ENCODE data around the gene HMX2.
"Not testable (repeated sequence)": the region's sequence is repeated elsewhere in the genome, so short reads cannot be mapped to it uniquely, and the experiment has no call there.

The HMX2 gene

DNA sequence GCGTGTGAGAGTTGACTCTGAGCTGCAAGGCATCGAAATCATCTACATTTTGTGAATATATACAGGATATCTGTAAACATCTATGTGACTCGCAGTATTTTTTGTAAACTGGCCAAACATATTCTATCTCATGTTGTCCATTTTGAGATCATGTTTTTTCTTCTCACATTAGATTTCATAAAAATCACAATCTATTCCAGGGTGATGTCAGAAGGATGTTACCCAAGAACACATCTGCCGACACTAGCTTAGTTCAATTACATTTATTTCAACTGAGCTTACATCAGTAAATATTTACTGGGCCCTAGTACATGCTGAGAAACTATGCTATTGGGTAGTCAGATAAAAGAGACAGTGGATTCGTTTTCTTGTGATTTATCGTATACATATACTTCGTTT, 3.8 kb downstream of the HMX2 start:
- DNase-seq (ENCODE audit: low spot score): no peak

DNA sequence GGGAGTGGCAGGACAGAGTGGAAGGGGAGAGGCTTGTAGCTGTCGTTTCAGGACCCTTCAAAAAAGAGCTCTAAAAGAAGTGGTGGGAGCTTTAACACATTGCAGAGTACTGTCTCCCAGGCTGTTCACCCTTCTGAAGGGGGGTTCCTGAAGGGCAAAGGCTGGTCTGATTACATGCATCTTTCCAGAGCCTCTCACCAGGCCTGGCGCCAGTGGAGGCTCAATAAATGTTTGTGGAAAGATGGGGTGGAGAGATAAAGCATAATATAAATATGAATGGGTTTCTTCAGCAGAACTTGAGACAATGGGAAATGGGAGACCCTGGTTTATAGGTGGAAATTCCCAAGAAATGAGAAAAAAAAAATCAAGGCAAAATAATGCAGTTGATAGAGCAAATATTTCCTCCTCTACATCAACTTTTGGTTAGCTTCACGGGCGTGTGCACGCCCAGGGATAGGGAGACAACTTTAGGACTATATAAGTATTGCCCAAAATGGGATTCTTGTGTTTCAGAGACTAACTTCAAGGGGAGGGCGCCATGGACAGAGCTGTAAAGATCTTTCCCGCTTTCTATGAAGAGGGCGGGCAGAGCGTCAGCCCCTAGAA, 5.7 kb downstream of the HMX2 start:
- DNase-seq (ENCODE audit: low spot score): no peak

DNA sequence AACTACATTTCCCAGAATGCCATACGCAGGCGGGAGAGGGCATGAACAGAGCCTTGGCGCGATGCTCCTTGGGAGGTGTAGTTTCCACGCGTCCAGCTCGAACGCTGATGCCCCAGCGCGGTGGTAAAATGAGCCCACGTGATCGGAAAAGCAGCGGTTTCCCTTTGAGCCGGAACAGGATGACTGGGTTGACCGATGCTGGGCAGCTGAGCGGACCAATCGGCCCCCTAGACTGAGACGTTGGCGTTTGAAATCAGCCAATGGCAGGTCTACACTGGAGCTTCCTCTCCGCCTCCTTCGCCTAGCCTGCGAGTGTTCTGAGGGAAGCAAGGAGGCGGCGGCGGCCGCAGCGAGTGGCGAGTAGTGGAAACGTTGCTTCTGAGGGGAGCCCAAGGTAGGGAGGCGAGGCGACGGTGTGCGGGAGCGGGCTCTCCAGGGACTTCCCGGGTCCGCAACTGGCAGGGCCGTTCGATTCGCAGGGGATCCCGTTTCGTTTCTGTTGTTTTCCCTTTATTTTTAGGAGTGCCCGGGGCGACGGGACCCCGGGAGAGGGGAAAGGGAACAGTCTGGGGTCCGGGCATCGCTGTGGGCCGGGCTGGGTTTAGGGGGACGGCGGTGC, 6.3 kb downstream of the HMX2 start, which contains the start of gene BUB3:
Gene BUB3 (plus strand): TSS at position 311 of the 619 bp plus-strand sequence. CDS start 516 bp downstream, outside the sequence.
- DNase-seq (ENCODE audit: low spot score): peak; percentile 98

DNA sequence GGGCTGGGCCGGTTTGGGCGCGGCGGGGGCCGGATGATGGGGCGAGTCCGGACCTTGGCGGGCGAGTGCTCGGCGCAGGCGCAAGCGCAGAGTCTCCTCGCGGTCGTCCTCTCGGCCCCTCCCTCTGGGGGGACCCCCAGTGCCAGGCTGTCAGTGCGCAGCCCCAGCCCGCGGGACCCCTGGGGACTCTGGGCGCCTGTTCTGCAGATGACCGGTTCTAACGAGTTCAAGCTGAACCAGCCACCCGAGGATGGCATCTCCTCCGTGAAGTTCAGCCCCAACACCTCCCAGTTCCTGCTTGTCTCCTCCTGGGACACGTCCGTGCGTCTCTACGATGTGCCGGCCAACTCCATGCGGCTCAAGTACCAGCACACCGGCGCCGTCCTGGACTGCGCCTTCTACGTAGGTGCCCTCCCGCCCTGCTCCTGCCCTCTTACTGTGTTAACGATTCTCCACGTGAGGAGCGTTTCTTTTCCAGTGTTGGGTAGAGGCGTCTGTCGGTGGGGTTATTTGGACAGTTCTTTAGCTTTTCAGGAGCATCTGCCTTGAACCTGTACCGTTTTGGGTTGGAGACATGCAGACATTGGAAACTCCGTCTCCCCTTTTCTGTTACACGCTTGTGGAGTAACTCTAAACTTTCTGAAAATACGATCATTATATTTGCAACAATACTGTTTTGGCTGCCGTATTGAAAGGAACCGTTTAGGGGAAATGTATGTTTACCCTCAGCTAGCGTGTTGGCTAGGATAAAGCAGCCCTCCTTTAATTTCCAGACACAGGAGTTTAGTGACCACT, 7.0 kb downstream of the HMX2 start:
- DNase-seq (ENCODE audit: low spot score): peak; percentile 63

DNA sequence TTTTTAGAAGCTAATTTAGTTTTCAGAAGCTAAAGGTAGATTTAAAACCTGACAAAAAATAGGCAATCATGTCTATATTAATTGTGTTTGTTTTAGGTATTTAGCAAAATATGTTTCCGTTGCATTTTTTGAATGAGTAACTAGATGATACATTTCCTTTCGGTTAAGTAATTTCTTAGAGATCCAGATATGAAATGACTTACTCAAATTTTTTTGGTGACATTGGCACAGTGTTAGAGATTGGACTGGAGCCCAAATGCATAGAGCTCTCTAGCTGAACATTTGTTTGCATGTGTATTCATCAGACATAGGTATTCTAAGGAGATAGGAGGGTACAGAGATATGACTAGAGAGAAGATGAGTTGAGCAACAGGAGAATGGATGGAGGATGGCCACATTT, 8.1 kb downstream of the HMX2 start:
- no peak for DNase-seq (ENCODE audit: low spot score)

- no peak for DNase-seq (ENCODE audit: low spot score)
Observed at GRCh38 chr10:123157210-123157609, 9.3 kb downstream of the HMX2 start.

DNA sequence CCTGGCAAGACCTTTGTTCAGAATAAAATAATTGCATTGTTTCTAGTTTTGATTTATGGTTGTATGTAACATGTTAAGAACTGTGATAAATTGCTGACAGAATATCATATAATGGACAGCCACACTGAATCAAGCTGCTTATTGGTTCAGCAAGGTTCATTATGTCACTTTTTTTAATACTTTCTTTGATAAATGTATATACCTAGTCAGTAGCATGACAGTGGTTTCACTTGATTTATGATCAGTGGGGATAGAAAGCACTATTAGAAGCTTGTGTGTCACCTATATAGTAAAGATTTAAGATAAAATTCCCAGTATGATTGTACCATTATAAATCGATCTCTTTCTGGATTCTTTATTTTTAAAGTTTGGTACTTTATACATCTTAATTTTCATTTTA, 10.7 kb downstream of the HMX2 start:
- DNase-seq (ENCODE audit: low spot score): no peak

DNA sequence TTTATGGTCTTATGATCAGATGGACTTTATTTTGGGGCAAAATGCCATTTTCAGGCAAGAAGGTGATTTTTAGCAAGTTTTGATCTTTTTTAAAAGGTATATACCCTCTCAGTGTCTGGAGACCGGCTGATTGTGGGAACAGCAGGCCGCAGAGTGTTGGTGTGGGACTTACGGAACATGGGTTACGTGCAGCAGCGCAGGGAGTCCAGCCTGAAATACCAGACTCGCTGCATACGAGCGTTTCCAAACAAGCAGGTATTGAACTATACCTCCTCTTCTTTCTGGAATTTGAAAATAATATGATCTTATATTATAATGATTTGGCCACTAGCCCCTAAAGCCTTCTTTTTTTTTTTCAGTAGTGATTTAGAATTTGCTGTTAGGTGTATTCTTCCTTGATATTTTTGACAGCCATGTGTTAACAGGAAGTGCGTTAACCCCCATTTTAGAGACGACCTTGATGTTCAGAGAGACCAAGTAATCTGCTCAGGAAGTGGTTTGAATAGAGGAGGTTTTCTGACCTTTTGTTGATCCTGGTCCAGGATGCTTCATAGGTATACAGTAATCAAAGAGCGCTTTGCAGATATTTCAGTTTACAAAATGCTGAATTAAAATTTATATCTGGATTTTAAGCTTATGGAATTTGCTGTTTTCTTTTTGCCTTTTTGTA, 12.5 kb downstream of the HMX2 start:
- no peak for DNase-seq (ENCODE audit: low spot score)

DNA sequence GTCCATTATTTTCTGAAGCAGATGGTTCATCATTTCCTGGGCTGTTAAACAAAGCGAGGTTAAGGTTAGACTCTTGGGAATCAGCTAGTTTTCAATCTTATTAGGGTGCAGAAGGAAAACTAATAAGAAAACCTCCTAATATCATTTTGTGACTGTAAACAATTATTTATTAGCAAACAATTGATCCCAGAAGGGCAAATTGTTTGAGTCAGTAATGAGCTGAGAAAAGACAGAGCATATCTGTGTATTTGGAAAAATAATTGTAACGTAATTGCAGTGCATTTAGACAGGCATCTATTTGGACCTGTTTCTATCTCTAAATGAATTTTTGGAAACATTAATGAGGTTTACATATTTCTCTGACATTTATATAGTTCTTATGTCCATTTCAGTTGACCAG, 16.4 kb downstream of the HMX2 start:
- no peak for DNase-seq (ENCODE audit: low spot score)

DNA sequence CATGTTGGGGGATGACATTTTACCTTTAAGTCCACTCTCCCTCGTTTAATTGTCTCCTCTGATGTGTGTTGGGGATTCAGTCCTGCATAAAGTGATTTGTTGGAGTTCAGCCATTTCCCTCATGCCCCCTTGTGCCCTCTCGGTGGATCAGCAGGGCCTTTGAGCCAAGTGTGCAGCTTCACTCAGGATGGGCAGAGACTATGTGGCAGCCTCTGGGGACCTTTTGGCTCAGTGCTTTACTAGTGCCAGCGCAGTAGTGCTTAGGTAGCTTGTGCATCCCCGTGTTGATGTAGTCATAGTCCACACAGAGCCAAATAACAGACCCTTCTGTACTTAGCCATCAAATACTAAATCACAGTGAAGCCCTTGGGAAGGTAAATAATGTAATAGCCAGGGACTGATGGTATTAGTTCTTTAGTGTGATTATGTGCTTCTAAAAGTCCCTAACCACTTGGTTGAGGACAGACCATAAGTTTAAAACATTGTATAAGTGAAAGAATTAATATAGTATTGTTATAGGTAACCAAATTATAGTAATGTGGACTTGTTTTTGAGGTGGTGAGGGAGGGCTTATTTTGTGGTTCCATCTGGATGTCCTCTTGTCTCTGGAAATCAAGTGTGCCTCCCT, 17.6 kb downstream of the HMX2 start:
- DNase-seq (ENCODE audit: low spot score): no peak

- DNase-seq (ENCODE audit: low spot score): no peak
Observed at GRCh38 chr10:123166618-123167017, 18.7 kb downstream of the HMX2 start.

GRCh38 chr10:123170961-123171360, 23.0 kb downstream of the HMX2 start:
- DNase-seq (ENCODE audit: low spot score): no peak

GRCh38 chr10:123171616-123172015, 23.7 kb downstream of the HMX2 start:
- not testable (repeated sequence) for DNase-seq (ENCODE audit: low spot score)

- no peak for DNase-seq (ENCODE audit: low spot score)
Observed at GRCh38 chr10:123175389-123176387, 27.8 kb downstream of the HMX2 start.

DNA sequence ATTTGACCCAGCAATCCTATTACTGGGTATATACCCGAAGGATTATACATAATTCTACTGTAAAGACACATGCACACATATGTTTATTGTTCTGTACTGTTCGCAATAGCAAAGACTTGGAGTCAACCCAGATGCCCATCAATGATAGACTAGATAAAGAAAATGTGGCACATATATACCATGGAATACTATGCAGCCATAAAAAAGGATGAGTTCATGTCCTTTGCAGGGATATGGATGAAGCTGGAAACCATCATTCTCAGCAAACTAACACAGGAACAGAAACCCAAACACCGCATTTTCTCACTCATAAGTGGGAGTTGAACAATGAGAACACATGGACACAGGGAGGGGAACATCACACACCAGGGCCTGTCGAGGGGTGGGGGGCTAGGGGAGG, 30.5 kb downstream of the HMX2 start:
- DNase-seq (ENCODE audit: low spot score): not testable (repeated sequence)

- no peak for DNase-seq (ENCODE audit: low spot score)
Observed at GRCh38 chr10:123180101-123181090, 32.5 kb downstream of the HMX2 start.

DNA sequence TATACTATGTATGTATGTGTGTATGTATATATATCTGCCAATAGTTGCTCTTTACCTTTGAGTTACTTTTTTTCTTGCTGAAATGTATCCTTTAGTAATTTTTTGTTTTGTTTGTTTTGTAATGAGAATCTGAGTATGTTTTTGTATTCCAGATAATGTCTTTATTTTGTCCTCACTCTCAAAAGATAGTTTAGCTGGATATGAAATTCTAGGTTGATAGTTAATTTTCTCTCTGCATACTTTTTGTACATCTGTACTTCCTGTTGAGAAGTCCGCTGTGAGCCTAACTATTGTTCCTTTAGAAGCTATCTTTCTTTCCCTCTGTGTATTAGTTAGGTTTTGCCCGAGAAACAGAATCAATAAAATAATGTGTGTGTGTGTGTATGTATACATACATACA, 35.8 kb downstream of the HMX2 start:
- no peak for DNase-seq (ENCODE audit: low spot score)

DNA sequence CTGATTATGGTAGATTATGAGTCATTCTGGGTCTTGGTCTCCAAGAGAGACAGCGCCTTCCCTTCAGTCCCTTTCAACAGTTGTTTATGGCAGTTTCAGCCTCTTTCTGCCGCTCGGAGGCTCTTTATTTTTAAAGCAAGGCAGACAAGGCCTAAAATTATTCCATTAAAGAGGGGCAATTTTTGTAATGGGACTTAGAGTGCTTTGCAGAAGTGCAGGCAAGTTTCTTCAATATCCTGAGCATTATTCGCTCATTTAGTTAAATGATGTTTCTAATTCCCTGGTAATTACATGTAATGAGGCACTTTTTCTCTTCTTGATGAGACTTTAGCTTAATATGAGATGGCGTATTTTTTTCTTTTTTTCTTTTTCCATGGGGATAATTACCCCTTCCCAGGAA, 39.8 kb downstream of the HMX2 start:
- no peak for DNase-seq (ENCODE audit: low spot score)

DNA sequence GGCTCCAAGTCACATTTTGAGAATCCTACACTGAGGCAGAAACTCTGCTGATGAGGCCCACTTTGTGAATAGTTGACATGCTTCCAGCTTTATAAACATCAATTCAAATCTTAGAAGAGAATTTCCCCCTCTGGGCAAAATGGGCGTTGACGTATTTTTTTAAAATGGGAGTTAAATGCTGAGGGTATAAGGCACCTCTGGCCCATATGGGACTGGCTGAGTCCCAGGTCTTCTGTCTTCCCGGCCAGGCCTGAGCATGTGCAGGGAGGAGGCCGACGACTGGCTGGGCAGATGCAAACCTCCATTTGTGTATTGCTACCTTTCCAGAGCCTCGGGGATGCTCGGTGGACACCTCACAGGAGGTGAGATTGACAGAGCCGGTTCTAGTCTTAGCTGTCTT, 44.0 kb downstream of the HMX2 start:
- no peak for DNase-seq (ENCODE audit: low spot score)

DNA sequence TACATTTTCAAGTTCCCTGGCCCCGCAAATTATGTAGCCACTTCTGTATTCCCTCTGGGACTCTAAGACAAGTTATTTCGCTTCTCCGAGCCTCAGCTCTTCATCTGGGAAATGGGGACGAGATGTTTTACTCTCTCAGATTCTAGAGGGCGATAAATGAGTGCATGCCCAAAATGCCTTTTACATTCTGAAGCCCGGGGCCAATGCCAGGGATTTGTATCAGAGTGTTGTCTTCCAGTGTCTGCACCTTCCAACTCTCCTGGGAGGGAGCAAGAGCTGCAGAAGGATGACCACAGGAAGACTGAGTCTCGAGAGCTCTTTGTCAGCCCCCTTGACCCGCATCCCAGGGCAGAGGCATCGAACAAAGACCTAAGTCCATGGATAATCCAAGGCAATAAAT, 46.1 kb downstream of the HMX2 start:
- DNase-seq (ENCODE audit: low spot score): no peak

Measured in SW480 (cell line).